HG02623 (cell line): ENCODE data around the gene NUDT16L1.

Source experiments
- ATAC-seq: cut with Tn5 transposase; IDR thresholded peaks from one replicate; pipeline ENCODE4 v1.9.1; 2021; ENCODE audit warnings: moderate library complexity; ENCODE audit not compliant: unreplicated experiment

Gene NUDT16L1

GRCh38 chr16:4693956-4694641, 737 bp downstream of the NUDT16L1 start:
- ATAC-seq: peak; percentile 6

DNA sequence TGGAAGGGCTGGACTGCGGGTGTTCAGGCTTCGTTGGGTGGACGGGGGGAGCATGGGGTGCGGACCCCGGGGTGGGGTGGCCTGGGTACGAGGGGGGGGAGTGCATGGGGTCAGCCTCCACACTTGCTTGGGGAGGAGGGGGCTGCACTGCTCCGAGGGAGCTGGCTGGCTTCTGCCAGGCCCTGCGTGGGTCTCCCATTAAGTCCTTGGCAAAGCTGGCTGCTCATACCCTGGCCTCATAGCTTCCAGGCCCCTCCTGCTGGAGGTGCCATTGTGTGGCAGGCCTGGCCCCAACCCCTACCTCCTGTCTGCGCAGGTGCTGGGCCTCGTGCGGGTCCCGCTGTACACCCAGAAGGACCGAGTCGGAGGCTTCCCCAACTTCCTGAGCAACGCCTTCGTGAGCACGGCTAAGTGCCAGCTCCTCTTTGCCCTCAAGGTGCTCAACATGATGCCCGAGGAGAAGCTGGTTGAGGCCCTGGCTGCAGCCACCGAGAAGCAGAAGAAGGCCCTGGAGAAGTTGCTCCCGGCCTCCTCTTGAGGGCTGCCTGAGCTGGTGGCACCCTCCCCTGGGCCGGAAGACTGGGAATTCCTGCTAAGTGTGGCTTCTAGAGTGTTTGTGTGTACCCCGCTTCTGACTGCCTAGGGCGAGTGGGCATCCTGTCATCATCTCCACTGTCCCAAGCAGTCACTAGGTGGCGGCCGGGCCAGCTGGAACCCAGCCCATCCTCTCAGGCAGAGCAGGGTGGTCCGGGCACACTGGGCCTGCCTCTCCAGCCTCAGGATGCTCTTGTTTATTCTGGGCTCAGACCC, 1.5 kb downstream of the NUDT16L1 start:
- ATAC-seq: no peak

GRCh38 chr16:4695473-4696171, 2.3 kb downstream of the NUDT16L1 start:
- no peak for ATAC-seq

DNA sequence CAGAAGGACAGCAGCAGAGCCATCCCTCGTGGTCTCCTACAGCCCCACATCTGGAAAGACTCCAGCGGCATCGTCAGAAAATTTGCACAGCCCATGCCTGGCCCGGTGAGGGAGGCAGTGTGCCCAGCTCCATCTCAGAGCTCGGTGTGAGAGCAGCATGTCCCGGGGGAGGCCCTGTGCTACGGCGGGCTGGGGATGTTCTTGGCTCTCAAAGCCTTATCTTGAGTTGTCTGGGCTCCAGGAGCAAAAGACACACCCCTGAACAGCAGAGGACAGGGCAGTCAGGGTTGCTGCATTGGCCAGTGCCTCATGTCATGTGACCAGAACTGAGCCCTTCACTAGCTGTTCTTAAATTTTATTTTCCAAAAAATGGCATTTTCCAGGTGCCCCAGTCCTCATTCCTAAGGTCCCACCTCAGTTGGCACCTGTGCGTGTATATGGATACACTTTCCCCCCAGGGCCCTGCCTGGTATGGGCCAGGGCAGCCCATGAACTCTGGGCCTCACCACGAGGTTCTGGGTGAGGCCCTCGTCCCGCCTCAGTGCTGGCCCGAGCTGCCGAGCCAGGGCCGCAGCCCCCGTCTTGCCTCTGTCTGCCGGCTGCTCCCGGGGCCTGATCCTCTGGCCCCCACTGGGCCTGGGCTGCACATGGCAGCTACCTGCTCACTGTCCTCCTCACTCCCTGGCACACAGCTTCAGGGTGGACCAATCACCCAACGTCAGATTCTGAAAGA, 3.0 kb downstream of the NUDT16L1 start:
- no peak for ATAC-seq

DNA sequence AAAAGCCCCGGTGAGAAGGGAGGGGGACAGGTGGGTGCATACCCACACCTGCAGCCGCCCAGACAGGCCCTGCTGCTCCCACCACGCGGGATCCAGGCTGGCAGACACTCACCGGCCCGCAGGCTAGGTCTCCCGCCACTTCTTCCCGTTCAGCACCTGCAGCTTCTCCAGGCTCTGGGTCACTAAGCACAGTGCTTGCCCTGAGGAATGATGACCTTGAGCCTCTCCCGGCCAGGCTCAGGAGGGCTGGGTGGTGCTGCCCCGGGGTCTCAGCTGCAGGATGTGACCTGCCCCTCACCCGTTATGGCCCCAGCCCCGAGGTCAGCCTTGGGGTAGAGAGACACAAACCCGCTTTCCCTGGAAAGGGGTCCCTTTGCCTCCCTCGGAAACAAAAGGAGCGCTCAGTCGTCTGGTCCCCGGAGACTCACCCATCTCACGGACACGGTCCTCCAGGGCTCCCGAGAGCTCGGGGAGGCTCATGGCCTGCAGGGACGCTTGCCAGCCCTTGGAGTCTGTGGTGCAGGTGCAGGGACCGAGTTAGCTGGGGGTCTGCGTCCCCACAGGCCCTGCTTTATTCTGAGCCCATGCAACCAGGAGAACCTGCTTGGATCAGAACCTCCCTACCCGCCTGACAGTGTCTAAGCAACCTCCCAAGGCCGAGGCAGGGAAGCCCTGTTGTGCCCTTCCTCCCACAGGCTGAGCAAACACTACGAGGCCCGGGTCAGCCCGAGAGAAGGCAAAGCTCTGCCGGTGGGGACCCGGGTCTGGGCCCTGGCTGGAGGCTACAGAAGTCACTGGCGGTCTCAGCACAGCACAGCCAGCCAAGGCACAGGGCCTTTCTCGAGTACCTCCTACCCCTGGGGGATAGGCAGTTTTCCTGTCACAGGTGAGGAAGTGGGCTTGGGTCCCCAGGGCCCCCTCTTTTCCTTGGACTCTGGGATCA, 3.8 kb downstream of the NUDT16L1 start:
- ATAC-seq: no peak

DNA sequence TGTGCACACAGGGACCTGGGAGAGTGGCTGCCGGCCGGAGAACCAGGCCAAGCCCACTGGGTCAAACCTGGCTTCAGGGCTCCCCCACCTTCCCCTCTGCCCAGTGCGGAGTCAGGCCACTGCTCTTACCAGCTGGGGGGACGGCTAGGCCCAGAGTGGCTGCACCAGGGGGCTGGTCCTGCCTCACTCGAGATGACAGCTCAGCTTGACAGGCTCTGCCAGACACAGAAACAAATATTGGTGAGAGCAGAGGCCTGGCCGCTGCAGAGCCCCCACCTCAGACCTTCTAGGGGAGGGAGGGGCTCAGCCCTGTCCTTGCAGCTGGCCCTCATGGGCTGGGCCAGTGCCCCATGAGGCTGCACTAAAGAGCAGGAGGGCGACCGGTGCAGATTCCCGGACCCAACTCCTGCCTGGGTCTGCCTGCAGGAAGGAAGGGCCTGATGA, 4.5 kb downstream of the NUDT16L1 start:
- ATAC-seq: no peak

DNA sequence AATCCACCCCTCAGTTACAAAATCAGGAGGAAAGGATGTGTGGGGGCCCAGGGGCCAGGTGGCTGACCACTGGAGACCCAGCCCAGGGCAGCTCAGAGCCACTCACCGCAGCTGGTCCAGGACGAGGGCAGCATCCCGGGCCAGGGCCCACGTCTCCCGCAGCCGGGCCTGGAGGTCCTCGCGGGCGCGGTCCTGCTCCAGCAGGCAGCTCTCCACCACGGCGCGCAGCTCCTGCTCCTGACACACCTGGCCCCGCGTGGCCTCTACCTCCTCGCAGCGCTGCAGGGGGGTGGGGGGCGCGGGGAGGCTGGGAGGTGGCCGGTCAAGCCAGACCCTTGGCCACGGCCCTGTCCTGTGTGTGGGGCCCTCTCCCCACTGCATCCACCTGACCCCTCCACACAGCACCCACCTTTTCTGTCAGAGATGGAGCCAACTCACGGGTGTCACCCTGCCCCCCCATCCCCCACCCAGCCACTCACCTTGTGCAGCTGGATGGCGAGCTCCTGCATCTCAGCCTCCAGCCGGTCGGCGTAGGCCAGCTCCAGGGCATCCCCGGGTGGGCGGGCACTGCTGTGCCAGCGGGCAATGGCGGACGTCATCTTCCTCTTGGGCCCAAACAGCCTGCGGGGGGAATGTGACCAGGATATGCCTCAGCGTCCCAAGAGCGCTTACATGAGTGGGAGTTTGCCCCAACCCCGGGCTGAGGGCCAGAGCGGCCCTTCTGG, 5.1 kb downstream of the NUDT16L1 start:
- no peak for ATAC-seq

- ATAC-seq: no peak
These were observed 5.7 kb downstream of the NUDT16L1 start for GRCh38 chr16:4699046-4699556.

- ATAC-seq: no peak
These were observed 7.1 kb downstream of the NUDT16L1 start for GRCh38 chr16:4700380-4700996.

DNA sequence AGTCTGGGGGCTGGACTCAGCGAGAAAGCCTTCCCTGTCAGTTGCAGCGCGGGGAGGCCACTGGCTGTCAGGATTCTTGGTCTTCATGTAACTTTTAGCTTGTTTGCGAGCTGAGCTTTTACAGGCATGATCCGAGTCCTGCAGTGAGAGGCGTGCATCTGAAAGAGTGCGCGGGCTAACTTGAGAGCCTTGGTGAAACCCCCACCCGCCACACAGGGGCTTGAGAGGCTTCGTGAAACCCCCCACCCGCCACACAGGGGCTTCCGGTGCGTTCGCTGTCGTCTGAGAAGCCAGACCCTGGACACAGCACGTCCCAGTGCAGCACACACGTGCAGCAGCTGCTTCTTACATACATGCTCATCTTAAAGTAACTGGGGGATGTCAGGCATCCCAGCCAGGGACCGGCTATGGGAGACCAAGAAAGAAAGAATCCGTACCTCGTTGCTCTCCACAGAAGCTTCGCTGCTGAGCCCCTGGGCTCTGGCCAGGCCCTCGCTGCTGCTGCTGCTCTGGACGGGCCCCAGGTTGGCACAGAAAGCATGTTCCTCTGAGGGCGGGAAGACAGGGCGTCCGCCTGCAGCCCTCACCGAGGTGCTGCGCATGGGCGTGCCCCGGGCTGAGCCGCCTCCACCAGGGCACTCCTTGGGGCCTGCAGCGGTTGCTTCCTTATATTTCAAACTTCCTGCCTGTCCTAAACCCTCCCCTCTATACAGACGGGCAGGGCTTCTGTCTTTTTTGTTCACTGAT, 7.8 kb downstream of the NUDT16L1 start:
- ATAC-seq: no peak

DNA sequence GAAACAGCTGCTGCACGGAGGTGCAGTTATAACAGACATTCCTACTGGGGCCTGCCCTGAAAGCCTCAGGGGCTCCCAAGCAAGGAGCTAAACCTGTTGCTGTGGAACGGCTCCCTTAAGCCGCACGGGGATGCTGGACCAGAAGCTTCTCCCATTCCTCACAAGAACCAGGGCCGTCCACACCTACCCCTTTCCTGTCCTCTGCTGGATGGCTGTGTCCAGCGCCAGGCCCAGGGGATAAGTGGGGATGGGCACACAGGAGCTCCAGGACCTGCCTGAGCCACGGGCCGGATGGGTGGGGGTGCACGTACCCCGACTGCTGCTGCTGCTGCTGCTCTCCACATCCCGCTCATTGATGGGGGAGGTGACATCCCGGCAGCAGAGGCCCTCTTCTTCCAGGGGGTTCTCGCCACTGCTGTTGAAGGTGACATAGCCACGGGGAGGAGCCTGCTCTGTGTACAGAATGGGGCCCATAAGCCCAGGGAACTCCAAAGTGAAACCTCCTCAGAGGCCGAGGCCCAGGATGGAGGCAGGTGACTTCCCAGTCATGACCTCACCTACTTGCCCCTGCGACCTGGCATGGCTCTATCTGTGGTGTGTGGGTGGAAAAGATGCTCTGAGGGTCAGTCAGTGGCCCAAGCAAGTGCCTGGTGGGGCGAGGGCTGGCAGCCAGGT, 8.6 kb downstream of the NUDT16L1 start:
- no peak for ATAC-seq

- no peak for ATAC-seq
These were observed 9.1 kb downstream of the NUDT16L1 start for GRCh38 chr16:4702466-4702808.

- ATAC-seq: no peak
These were observed 10.5 kb downstream of the NUDT16L1 start for GRCh38 chr16:4703906-4704305.

GRCh38 chr16:4704491-4704890, 11.1 kb downstream of the NUDT16L1 start:
- no peak for ATAC-seq

- ATAC-seq: no peak
These were observed 11.6 kb downstream of the NUDT16L1 start for GRCh38 chr16:4704913-4705312.

DNA sequence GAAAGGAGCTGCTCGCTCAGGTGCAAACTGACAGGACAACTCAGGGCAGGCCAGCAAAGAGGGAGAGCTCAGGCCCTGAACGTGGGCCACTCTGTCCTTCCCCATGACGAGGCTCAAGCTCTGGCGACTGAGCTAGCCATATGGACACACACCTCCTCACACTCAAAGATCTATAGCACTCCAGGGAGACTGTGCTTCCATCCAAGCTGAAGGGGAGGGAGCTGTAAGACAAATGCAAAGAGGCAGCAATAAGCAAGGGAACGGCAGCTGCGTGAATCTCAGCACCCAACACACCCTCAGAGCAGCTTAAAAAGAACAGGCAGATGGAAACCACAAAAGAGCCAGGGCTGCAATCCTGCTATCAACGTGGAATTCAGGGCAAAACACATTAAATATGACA, 13.5 kb downstream of the NUDT16L1 start:
- ATAC-seq: no peak

GRCh38 chr16:4709481-4709880, 16.1 kb downstream of the NUDT16L1 start:
- no peak for ATAC-seq
